Astrocyte of the spinal cord (primary cell): ENCODE data around the gene TPPP3.
A peak's percentile ranks its signal among the peaks of the same experiment; 100 is the strongest.

Source experiments
- DNase-seq: peaks from one replicate; pipeline ENCODE4 v3.0.0; 2011; ENCODE audit warnings: low read depth, low spot score
- H3K4me3 ChIP-seq: 2 replicates; pipeline ENCODE4 v1.5.1; 2011; ENCODE audit warnings: low read depth, mild to moderate bottlenecking, low read length, moderate library complexity
- CTCF ChIP-seq: IDR thresholded peaks from 2 replicates; pipeline ENCODE4 v1.5.1; 2012; ENCODE audit warnings: low read depth, mild to moderate bottlenecking, low read length, inconsistent platforms
- in situ Hi-C: cut with HindIII; loops from 2 replicates; pipeline ENCODE4 v1.10.0; 2017; ENCODE audit warnings: low sequenced_read_pairs

TPPP3 gene

DNA sequence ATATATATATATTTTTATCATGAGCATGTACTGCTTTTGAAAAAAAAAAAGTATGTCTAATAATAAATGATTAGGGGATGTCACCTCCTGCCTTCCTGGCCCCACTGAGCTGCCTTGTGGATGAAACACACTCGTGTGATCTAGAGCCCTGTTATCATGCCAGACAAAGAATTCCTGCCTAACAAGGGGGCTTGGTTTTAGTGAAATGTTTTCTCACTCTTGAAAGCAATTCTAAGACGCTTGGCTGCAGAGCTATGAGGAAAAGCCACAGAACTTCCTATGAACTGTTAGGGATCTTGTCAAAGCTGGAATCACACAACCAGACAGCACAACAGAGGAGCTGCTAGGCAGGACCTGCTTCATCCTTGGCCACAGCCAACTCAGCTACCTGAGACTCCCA lies 19.0 kb upstream of the TPPP3 start:
- in situ Hi-C loops, result no loop called here
- no peak for TF ChIP-seq CTCF
- no peak for DNase-seq
- H3K4me3 ChIP-seq, result no peak overlapping the region

- in situ Hi-C loops, result no loop called here
- DNase-seq, result no peak
- no peak overlapping the region for H3K4me3 ChIP-seq
- no peak for TF ChIP-seq CTCF
These were observed 18.0 kb upstream of the TPPP3 start for GRCh38 chr16:67411339-67411738.

DNA sequence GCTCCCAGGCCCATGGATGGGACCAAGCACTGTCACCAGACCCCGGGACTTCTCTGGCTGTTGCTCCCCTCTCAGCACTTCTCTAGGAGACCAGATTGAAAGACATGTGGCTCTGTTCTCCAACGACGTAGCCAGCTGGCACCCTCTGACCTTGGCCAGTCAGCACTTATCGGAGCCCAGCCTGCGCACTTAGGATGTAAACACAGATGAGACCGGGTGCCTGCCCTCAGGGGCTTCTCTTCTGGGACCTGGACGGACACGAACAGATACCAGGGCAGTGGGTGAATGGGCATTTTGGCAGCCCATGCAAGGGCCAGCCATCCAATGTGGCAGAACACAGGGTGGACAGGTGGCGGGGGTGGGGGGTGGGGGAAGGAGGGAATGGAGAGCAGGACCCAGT lies 16.3 kb upstream of the TPPP3 start:
- in situ Hi-C loops, result no loop called here
- H3K4me3 ChIP-seq, result no peak overlapping the region
- TF ChIP-seq CTCF, result no peak

GRCh38 chr16:67407788-67408452 lies 14.6 kb upstream of the TPPP3 start:
- no peak overlapping the region for H3K4me3 ChIP-seq
- DNase-seq, result no peak
- TF ChIP-seq CTCF, result peak; percentile 9
- in situ Hi-C loops, result no loop called here

More for the DNA sequence above, 16.3 kb upstream of the TPPP3 start:
- no peak for DNase-seq

DNA sequence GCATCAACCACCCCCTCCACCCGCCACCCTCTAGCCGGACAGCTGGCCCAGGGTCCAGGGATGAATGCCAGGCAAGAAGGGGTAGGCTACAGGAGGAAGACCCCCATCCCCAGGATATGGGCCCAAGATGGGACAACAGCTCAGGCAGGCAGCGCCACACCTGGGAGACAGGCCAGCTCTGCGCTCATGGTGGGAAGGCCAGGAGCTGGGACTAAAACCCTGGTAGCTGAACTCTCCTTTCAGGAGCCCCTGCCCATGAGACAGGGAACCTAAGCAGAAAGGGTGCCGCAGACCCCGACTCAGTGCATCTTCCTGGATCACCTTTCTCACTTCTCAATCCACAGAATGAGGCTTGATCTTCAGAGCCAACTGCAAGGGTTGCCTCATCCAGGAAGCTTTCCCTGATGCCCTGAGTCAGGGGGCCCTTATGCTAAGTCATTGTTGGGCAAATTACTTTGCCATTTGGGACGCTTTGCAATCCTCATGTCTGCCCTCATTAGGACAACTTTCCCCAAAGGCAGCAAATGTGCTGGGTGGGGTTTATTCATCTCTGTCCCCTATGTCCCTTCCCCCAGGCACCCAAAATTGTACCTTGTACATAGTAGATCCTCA lies 14.0 kb upstream of the TPPP3 start:
- no peak for TF ChIP-seq CTCF
- H3K4me3 ChIP-seq, result no peak overlapping the region
- in situ Hi-C loops, result no loop called here

GRCh38 chr16:67406111-67406971 lies 13.0 kb upstream of the TPPP3 start:
- TF ChIP-seq CTCF, result no peak
- peak; percentile 84 for DNase-seq
- no peak overlapping the region for H3K4me3 ChIP-seq
- in situ Hi-C loops, result no loop called here

More for the DNA sequence above, 14.0 kb upstream of the TPPP3 start:
- DNase-seq, result no peak
